HepG2 (cell line): ENCODE results near the gene LAMA5. TPM values are rescaled to one million over a fixed set of nuclear protein-coding genes. Genes with fewer than 3 reads are reported as not detected.

Source experiments
- AKNA ChIP-seq: sonication (generic); formaldehyde crosslinking; IDR thresholded peaks from 2 replicates; pipeline ENCODE4 v1.4.0; 2020; ENCODE audit warnings: missing genetic modification reagents, borderline replicate concordance
- DZIP1 ChIP-seq: sonication (generic); formaldehyde crosslinking; IDR thresholded peaks from 2 replicates; pipeline ENCODE4 v1.5.0; 2020; ENCODE audit warnings: mild to moderate bottlenecking, missing genetic modification reagents
- NBN ChIP-seq: fragments of 450-650 bp; conservative IDR thresholded peaks from 2 replicates; pipeline ENCODE4 v1.6.1; 2017
- NR1H2 ChIP-seq: sonication (generic); formaldehyde crosslinking; IDR thresholded peaks from 2 replicates; pipeline ENCODE4 v1.8.1; 2022; ENCODE audit warnings: low read depth, missing genetic modification reagents, borderline replicate concordance
- SALL2 ChIP-seq: sonication (generic); formaldehyde crosslinking; IDR thresholded peaks from 2 replicates; pipeline ENCODE4 v1.8.1; 2023; ENCODE audit warnings: mild to moderate bottlenecking, missing genetic modification reagents, inconsistent platforms
- SIX4 ChIP-seq: sonication (generic); formaldehyde crosslinking; IDR thresholded peaks from 2 replicates; pipeline ENCODE4 v1.4.0; 2020; ENCODE audit warnings: missing genetic modification reagents
- SOX6 ChIP-seq, 2 experiments: fragments of 450-650 bp in 1 of 2; sonication (generic) in 1 of 2; formaldehyde crosslinking in 1 of 2; IDR thresholded peaks; 2 replicates each; pipeline versions ENCODE4 v1.4.0 to v1.6.1; 2017 to 2020; ENCODE audit warnings: antibody characterized with exemption in 1 of 2, mild to moderate bottlenecking in 1 of 2, missing genetic modification reagents in 1 of 2
- ZNF318 ChIP-seq: sonication (generic); formaldehyde crosslinking; IDR thresholded peaks from 2 replicates; pipeline ENCODE4 v1.4.0; 2020; ENCODE audit warnings: mild to moderate bottlenecking, missing genetic modification reagents
- ZNF574 ChIP-seq: sonication (generic); formaldehyde crosslinking; IDR thresholded peaks from 2 replicates; pipeline ENCODE4 v1.4.0; 2020; ENCODE audit warnings: missing genetic modification reagents
- polyA plus RNA-seq, 8 experiments: library from polyadenylated mRNA; depleted of rRNA in 3 of 8; stranded (reverse) in 7 of 8; unstranded in 1 of 8; fragments of >200 nt; fragmentation: Illumina TruSeq in 4 of 8; extraction: Trizol in 4 of 8; gene quantifications; 2 replicates each; pipeline versions ENCODE4 v1.2.1 to v1.2.3, GENCODE V29; 2011 to 2016; ENCODE audit warnings: low read depth in 4 of 8, missing spikeins in 1 of 8, mixed read lengths in 1 of 8; ENCODE audit not compliant: insufficient read depth in 1 of 8
- total RNA-seq, 5 experiments: library from RNA; depleted of rRNA; stranded (reverse); fragments of >200 nt; fragmentation: Illumina TruSeq; extraction: Trizol; gene quantifications; 2 replicates each; pipeline ENCODE4 v1.2.3, GENCODE V29; 2016; ENCODE audit warnings: low read depth in 1 of 5

Gene LAMA5
- total and polyA plus RNA-seq, 2 of the 13 experiments (the other 11 are each of a cell fraction or from before 2014, with no cell fraction given): 21.0 to 44.7 TPM

GRCh38 chr20:62305149-62305764, 61.9 kb downstream of the LAMA5 start (continued):
- TF ChIP-seq ZNF574 (CRISPR knock-in tag) (0 out of 2 replicates have a peak, but pooled peaks have one; percentile 27), SOX6 (IDR thresholded peaks at IDR 0.05) (no peak), SOX6 (CRISPR knock-in tag; IDR thresholded peaks at IDR 0.05) (0 out of 2 replicates have a peak, but pooled peaks have one; percentile 2), DZIP1 (0 out of 2 replicates have a peak, but pooled peaks have one; percentile 40), AKNA (CRISPR knock-in tag) (no peak), SIX4 (CRISPR knock-in tag) (no peak), SALL2 (CRISPR knock-in tag) (no peak), NBN (no peak), NR1H2 (no peak), ZNF318 (CRISPR knock-in tag) (no peak; the same call in 1 of the 2 replicates)
